Colonic mucosa (tissue), 4 donors: Measurements from ENCODE around the gene CCNT1. TPM values are rescaled to one million over a fixed set of nuclear protein-coding genes. Genes with fewer than 3 reads are reported as not detected.
"Not testable (repeated sequence)": the region's sequence is repeated elsewhere in the genome, so short reads cannot be mapped to it uniquely, and the experiment has no call there.

Source experiments
- DNase-seq: peaks from one replicate; pipeline ENCODE4 v3.0.0-alpha.2; 2020
- H3K27ac ChIP-seq: fragments of 200-600 bp; one replicate; pipeline ENCODE4 v1.8.0; 2021
- H3K27me3 ChIP-seq: fragments of 200-600 bp; one replicate; pipeline ENCODE4 v1.8.0; 2021
- H3K36me3 ChIP-seq: fragments of 200-600 bp; one replicate; pipeline ENCODE4 v1.8.0; 2021
- H3K4me1 ChIP-seq: fragments of 200-600 bp; one replicate; pipeline ENCODE4 v1.8.0; 2021; ENCODE audit warnings: mild to moderate bottlenecking
- H3K4me3 ChIP-seq: fragments of 200-600 bp; one replicate; pipeline ENCODE4 v1.8.0; 2021
- H3K9ac ChIP-seq, 2 donors: one replicate each; pipeline ENCODE4 v1.7.0; 2013; ENCODE audit warnings: control low read depth in 2 of 2, low read depth in 2 of 2, low read length in 2 of 2
- H3K9me3 ChIP-seq: fragments of 200-600 bp; one replicate; pipeline ENCODE4 v1.8.0; 2021
- CTCF ChIP-seq: fragments of 200-600 bp; IDR thresholded peaks from one replicate; pipeline ENCODE4 v1.8.0; 2022; ENCODE audit warnings: antibody characterized with exemption, mild to moderate bottlenecking
- intact Hi-C: fragments of 100-400 bp; cut with DNase I; formaldehyde crosslinking; loops from one replicate; pipeline ENCODE4 v1.14.1; 2022
- total RNA-seq, 2 donors: library from RNA; stranded (reverse); fragmentation: NEBNext Ultra II Directional in 1 of 2; extraction: Animal tissue kit (Norgen Biotek cat#: 25700) in 1 of 2; gene quantifications; one replicate each; pipeline ENCODE4 v1.2.1, GENCODE V29; 2021
- donor health status: healthy.
- donor health status: DM: no; HTN: no; CAD: no.
- donor health status: DM: no; HTN: no; CAD: no.

Gene CCNT1
- total RNA-seq, 2 donors from 2014 or later, result 26.3 to 38.7 TPM

DNA sequence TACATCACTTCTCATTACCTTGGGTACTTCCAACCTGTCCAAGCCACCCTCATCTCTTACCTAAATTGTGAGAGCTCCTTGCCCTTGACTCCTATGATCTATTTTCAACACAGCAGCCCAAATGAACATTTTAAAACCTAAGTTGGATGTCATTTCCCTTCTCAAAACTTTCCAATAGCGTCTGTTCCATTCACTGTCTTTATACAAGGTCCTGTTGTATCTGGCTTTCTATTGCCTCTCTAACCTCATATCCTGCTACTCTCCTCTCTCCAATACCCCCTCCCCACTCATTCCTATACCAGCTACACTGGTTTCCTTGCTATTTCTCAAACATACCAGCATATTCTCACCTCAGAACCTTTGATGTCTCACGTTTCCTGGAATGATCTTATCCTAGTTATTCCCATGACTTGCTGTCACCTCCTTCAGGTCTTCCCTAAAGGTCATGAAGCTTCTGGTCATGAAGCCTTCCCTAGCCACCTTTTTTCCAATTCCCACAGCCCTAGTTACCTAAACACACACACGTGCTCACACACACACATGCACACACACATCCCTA, 30.4 kb downstream of the CCNT1 start:
- intact Hi-C loops, result no loop called here
- H3K27me3 ChIP-seq, result no peaks in the 10 kb centered on the region
- no peak for TF ChIP-seq CTCF
- H3K9me3 ChIP-seq, result no peaks in the 10 kb centered on the region
- H3K36me3 ChIP-seq, result no peaks in the 10 kb centered on the region
- DNase-seq, result no peak
- H3K4me1 ChIP-seq, result no peaks in the 10 kb centered on the region
- H3K9ac ChIP-seq, result no peak overlapping the region
- no peak overlapping the region for H3K4me3 ChIP-seq
- no peak overlapping the region for H3K27ac ChIP-seq

- H3K27me3 ChIP-seq, result no peaks in the 10 kb centered on the region
- DNase-seq, result no peak
- intact Hi-C loops, result no loop called here
- TF ChIP-seq CTCF, result no peak
- no peaks in the 10 kb centered on the region for H3K9me3 ChIP-seq
- no peak overlapping the region for H3K4me3 ChIP-seq
- peaks cover 5% of the 10 kb centered on the region for H3K4me1 ChIP-seq
- H3K9ac ChIP-seq, result no peak overlapping the region
- no peaks in the 10 kb centered on the region for H3K36me3 ChIP-seq
- no peak overlapping the region for H3K27ac ChIP-seq
These were observed 33.0 kb downstream of the CCNT1 start for GRCh38 chr12:48683534-48683933.

GRCh38 chr12:48682927-48683326, 33.6 kb downstream of the CCNT1 start:
- Histone ChIP-seq H3K9me3 (no peaks in the 10 kb centered on the region), H3K27ac (no peak overlapping the region), H3K9ac (no peak overlapping the region), H3K27me3 (no peaks in the 10 kb centered on the region), H3K4me1 (peaks cover 5% of the 10 kb centered on the region), H3K4me3 (peak overlapping the region; percentile 98), H3K36me3 (no peaks in the 10 kb centered on the region)
- TF ChIP-seq CTCF, result no peak
- DNase-seq, result no peak
- intact Hi-C loops, result no loop called here

DNA sequence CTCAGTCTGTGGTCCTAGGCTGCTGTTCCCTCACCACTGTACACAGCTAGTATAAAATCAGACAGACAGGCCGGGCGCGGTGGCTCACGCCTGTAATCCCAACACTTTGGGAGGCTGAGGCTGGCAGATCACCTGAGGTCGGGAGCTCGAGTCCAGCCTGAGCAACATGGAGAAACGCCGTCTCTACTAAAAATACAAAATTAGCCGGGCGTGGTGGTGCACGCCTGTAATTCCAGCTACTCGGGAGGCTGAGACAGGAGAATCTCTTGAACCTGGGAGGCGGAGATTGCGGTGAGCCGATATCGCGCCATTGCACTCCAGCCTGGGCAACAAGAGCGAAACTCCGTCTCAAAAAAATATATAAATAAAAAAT, 34.0 kb downstream of the CCNT1 start:
- H3K36me3 ChIP-seq, DNase-seq, H3K9me3 ChIP-seq, intact Hi-C loops, H3K27me3 ChIP-seq, H3K4me1 ChIP-seq: not testable (repeated sequence)
- H3K4me3 ChIP-seq, result peak overlapping the region; percentile 98
- peak overlapping the region; percentile 93 for H3K27ac ChIP-seq
- H3K9ac ChIP-seq, result peak overlapping the region in 1 of 2 donors; percentile 58

GRCh38 chr12:48681710-48682532, 34.6 kb downstream of the CCNT1 start, which contains the start of gene KANSL2:
Gene KANSL2, minus strand, starts transcription at chr12:48682238. Its CDS starts 606 bp downstream, at chr12:48681632.
- H3K4me1 ChIP-seq, result peaks cover 5% of the 10 kb centered on the region
- H3K27me3 ChIP-seq, result no peaks in the 10 kb centered on the region
- DNase-seq, result peak; percentile 98
- H3K9ac ChIP-seq, result peak within 1 kb of the TSS; percentile 81 to 82
- H3K27ac ChIP-seq, result peak within 1 kb of the TSS; percentile 93
- peak within 1 kb of the TSS; percentile 98 for H3K4me3 ChIP-seq
- H3K36me3 ChIP-seq, result no peaks in the 10 kb centered on the region
- intact Hi-C loops, result no loop called here
- no peak for TF ChIP-seq CTCF
- H3K9me3 ChIP-seq, result no peaks in the 10 kb centered on the region

DNA sequence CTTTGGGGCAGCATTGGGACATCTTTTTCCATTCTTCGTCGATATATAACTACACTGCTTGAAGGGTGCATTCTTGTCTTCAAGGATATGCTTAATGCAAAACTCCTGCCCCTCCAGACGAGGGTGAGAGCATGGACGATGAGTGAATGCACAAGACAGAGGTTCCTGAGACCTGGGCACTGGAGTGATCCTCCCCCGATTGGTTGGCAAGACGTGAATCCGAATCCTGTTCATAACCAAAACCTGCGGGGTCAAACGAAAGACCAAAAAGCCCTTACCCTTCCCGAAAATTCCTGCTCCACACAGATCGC, 35.2 kb downstream of the CCNT1 start:
- DNase-seq, result no peak
- no peak for TF ChIP-seq CTCF
- Histone ChIP-seq H3K27me3 (no peaks in the 10 kb centered on the region), H3K4me3 (peak overlapping the region; percentile 98), H3K9ac (peak overlapping the region; percentile 81 to 82), H3K27ac (peak overlapping the region; percentile 93), H3K9me3 (no peaks in the 10 kb centered on the region), H3K4me1 (peaks cover 5% of the 10 kb centered on the region), H3K36me3 (no peaks in the 10 kb centered on the region)
- intact Hi-C loops, result no loop called here
